Right atrium auricular region (tissue), 2 donors: Measurements from ENCODE around the gene AKT1. TPM values are rescaled to one million over a fixed set of nuclear protein-coding genes. Genes with fewer than 3 reads are reported as not detected.

Experiments
- DNase-seq: peaks from one replicate; pipeline ENCODE4 v3.0.0-alpha.2; 2019; ENCODE audit warnings: low spot score
- H3K27ac ChIP-seq, 2 donors: fragments of 200-600 bp; sonication (generic); 1 replicate in 1 of 2; 2 replicates in 1 of 2; pipeline ENCODE4 v1.5.1; 2016 to 2019
- H3K27me3 ChIP-seq, 2 donors: fragments of 200-600 bp; sonication (generic); one replicate each; pipeline versions ENCODE4 v1.5.1 to v1.6.0; 2017 to 2019
- H3K36me3 ChIP-seq: fragments of 200-600 bp; sonication (generic); one replicate; pipeline ENCODE4 v1.5.1; 2016
- H3K4me1 ChIP-seq, 2 donors: fragments of 200-600 bp; sonication (generic); one replicate each; pipeline versions ENCODE4 v1.5.1 to v1.6.0; 2017 to 2019
- H3K4me3 ChIP-seq, 2 donors: fragments of 200-600 bp; sonication (generic); 1 replicate in 1 of 2; 2 replicates in 1 of 2; pipeline ENCODE4 v1.5.1; 2017 to 2019; ENCODE audit warnings: mild to moderate bottlenecking in 1 of 2, moderate library complexity in 1 of 2
- H3K9me3 ChIP-seq, 2 donors: fragments of 200-600 bp; sonication (generic); one replicate each; pipeline ENCODE4 v1.5.1; 2019
- total RNA-seq, 2 donors: library from RNA; depleted of rRNA; stranded (reverse); fragments of >200 nt; gene quantifications; one replicate each; pipeline ENCODE4 v1.1.0, GENCODE V29; 2016
- TF ChIP-seq, protein P1 (sequence below), 2 donors: fragments of 200-600 bp; sonication (generic); IDR thresholded peaks; one replicate each; pipeline ENCODE4 v1.5.1; 2019; ENCODE audit warnings: antibody characterized with exemption in 2 of 2

Gene AKT1
- total RNA-seq, 2 donors from 2014 or later, result 77.7 to 93.8 TPM

DNA sequence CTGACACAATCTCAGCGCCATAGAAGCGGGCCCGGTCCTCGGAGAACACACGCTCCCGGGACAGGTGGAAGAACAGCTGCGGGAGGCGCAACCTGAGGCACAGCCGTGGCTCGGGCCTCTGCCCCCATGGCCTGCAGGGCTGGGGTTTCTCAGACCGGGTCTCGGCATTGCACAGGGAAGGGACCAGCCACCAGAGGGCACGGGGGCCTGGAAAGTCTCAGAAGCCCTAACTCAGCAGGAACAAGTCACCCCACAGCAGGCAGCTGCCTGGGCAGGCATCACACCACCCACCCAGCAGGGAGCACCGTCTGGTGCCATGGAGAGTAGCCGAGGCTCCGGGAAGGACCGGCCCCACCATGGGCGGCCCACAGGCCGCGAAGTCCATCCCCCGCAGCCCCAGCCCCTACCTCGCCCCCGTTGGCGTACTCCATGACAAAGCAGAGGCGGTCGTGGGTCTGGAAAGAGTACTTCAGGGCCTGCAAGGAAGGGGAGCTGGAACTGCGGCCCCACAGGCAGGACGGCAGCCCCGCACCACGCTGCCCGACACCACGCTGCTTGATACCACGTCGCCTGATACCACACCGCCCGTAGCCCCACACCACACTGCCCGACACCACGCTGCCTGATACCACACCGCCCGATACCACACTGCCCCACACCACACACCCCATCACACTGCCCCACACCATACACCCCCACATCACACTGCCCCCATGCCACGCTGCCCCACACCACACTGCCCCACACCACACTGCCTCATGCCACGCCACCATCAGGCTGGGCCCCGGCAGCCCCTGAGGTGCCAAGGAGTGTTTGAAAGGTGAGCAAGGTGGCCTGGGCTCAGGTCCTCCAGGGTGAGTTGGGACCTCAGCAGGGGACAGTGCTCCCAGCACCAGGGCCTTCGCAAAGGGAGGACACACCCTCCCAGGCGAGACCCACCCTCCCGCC is 21.8 kb downstream of the AKT1 start:
- Histone ChIP-seq H3K36me3 (peaks cover 46% of the 10 kb centered on the region), H3K4me3 (no peak overlapping the region), H3K4me1 (peaks cover 0 to 4% of the 10 kb centered on the region in 2 donors), H3K9me3 (peaks cover 0 to 7% of the 10 kb centered on the region in 2 donors), H3K27me3 (no peaks in the 10 kb centered on the region), H3K27ac (no peak overlapping the region)
- no peak for DNase-seq
- TF ChIP-seq, protein P1, sequence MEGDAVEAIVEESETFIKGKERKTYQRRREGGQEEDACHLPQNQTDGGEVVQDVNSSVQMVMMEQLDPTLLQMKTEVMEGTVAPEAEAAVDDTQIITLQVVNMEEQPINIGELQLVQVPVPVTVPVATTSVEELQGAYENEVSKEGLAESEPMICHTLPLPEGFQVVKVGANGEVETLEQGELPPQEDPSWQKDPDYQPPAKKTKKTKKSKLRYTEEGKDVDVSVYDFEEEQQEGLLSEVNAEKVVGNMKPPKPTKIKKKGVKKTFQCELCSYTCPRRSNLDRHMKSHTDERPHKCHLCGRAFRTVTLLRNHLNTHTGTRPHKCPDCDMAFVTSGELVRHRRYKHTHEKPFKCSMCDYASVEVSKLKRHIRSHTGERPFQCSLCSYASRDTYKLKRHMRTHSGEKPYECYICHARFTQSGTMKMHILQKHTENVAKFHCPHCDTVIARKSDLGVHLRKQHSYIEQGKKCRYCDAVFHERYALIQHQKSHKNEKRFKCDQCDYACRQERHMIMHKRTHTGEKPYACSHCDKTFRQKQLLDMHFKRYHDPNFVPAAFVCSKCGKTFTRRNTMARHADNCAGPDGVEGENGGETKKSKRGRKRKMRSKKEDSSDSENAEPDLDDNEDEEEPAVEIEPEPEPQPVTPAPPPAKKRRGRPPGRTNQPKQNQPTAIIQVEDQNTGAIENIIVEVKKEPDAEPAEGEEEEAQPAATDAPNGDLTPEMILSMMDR (IDR thresholded peaks at IDR 0.05), result no peak

DNA sequence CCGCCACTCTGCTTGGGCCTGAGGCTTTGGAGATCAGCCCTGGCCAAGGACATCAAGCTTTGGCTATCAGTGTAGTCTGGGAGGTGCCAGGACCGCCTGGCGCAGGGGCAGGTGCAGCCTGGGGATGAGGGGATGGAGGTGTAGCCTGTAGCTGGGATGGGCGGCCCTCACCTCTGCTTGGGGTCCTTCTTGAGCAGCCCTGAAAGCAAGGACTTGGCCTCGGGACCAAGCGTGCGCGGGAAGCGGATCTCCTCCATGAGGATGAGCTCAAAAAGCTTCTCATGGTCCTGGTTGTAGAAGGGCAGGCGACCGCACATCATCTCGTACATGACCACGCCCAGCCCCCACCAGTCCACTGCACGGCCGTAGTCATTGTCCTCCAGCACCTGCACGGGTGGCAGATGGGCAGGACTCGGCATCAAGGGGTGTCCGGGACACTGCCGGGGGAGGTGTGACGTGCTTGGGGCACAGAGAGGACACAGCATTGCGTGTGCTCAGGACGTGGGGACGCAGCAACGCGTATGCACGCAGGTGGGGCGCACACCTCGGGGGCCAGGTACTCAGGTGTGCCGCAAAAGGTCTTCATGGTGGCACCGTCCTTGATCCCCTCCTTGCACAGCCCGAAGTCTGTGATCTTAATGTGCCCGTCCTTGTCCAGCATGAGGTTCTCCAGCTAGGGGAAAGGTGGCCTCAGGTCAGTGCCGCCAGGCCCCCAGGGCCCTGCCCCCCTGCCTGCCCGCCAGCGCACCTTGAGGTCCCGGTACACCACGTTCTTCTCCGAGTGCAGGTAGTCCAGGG is 22.6 kb downstream of the AKT1 start:
- Histone ChIP-seq H3K27me3 (no peaks in the 10 kb centered on the region), H3K36me3 (peaks cover 46% of the 10 kb centered on the region), H3K4me3 (no peak overlapping the region), H3K9me3 (peaks cover 0 to 7% of the 10 kb centered on the region in 2 donors), H3K27ac (no peak overlapping the region), H3K4me1 (peaks cover 0 to 11% of the 10 kb centered on the region in 2 donors)
- TF ChIP-seq, protein P1 (IDR thresholded peaks at IDR 0.05), result no peak
- DNase-seq, result no peak

DNA sequence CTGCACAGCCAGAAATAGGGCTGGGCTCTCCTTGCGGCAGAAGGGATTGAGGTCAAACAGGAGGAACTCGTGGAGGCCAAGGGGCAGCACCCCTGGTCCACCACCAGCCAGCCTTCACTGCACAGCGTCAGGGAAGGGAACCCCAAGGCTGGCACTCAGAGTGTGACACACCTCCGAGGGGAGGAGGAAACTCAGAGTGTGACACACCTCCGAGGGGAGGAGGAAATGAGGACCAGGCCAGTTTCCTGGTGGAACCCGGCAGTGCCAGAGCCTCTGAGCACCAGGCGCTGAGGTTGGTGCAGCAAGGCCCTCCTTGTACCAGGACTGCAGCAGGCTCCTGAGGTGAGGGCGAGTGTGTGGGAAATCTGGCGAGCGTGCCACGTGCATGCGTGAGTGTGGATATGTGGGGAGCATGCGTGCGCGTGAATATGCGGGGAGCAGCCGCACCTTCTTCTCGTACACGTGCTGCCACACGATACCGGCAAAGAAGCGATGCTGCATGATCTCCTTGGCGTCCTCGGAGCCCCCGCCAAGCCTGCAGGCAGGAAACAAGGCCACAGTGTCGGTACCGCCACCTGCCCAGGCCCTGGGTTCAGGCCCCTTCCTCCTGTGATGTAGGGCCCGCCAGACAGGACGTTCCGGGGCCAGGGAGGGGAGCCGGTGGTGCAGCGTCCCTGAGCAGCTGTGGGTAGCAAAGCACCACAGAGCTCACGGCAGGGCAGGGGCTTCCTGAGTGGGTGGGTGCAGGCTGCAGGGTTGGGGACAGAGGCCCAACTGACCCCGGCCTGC is 23.4 kb downstream of the AKT1 start:
- DNase-seq, result no peak

DNA sequence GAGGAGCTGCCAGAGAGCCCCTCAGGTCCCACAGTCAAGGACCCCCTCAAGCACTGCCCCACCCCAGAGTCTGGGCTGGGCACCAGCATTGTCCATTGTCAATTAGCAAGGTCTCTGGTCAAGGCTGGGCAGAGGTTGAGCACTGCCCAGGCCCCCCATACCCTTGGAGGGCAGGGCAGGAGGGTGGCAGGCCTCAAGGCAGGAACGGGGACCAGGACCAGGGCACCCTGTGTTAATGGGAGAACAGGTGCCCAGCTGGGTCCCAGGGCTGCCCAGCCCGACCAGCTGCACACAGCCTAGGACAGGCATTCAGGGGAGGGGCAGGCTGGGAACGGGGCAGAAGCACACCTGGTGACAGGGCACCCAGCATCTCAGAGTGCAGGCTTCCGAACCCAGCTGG is 24.2 kb downstream of the AKT1 start:
- Histone ChIP-seq H3K27ac (no peak overlapping the region), H3K36me3 (peaks cover 41% of the 10 kb centered on the region), H3K4me3 (no peak overlapping the region), H3K27me3 (no peaks in the 10 kb centered on the region), H3K4me1 (peaks cover 0 to 11% of the 10 kb centered on the region in 2 donors), H3K9me3 (peaks cover 0 to 7% of the 10 kb centered on the region in 2 donors)
- no peak for DNase-seq
- TF ChIP-seq, protein P1 (IDR thresholded peaks at IDR 0.05), result no peak

More for the DNA sequence above, 23.4 kb downstream of the AKT1 start:
- H3K36me3 ChIP-seq, result peaks cover 46% of the 10 kb centered on the region
- TF ChIP-seq, protein P1 (IDR thresholded peaks at IDR 0.05), result no peak
- no peak overlapping the region for H3K4me3 ChIP-seq
- no peak overlapping the region for H3K27ac ChIP-seq
- peaks cover 0 to 7% of the 10 kb centered on the region in 2 donors for H3K9me3 ChIP-seq
- H3K27me3 ChIP-seq, result no peaks in the 10 kb centered on the region
- peaks cover 0 to 11% of the 10 kb centered on the region in 2 donors for H3K4me1 ChIP-seq

DNA sequence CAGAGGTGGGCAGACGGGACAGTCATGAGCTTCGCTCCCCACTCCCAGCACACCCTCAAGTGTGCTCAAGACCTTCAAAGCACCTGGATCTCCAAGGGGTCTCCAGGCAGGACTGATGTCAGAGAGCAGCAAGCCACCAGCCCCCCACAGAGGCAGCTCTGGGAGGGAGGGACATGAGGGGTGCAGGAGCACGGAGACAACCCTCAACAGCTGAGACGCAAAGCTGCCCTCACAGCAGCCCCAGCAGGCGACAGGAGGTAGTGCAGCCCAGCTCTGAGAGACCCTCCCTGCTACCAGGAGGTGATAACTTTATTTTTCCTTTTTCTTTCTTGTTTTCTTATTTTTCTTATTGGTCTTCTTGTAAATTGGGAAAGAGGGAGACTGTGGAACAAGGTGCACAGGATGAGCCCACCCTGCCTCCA is 24.7 kb downstream of the AKT1 start:
- TF ChIP-seq, protein P1 (IDR thresholded peaks at IDR 0.05), result peak in 1 of 2 donors; percentile 35
- DNase-seq, result no peak
- Histone ChIP-seq H3K36me3 (peaks cover 39% of the 10 kb centered on the region), H3K27me3 (no peaks in the 10 kb centered on the region), H3K27ac (no peak overlapping the region), H3K9me3 (peaks cover 0 to 7% of the 10 kb centered on the region in 2 donors), H3K4me3 (no peak overlapping the region), H3K4me1 (peaks cover 0 to 11% of the 10 kb centered on the region in 2 donors)
